HCT116 (cell line): Measurements from ENCODE around the gene TEPSIN. TPM values are rescaled to one million over a fixed set of nuclear protein-coding genes. Genes with fewer than 3 reads are reported as not detected.

Experiments
- ATAC-seq: fragments of 200-7000 bp; cut with Tn5 transposase; 2 replicates; pipeline ENCODE4 v1.9.1; 2020; ENCODE audit warnings: mild to moderate bottlenecking, moderate library complexity
- BruUV-seq: library from RNA; stranded (reverse); fragments of 400-500 nt; replicated peaks from 2 replicates; lab custom pipeline; 2021; lab: Mats Ljungman, UMichigan
- CTCF ChIA-PET: fragments of 300-600 bp; sonication (Branson Sonifier 250); formaldehyde crosslinking; loops from one replicate; lab custom pipeline; 2021; ENCODE audit warnings: antibody characterized with exemption; lab: Charles Lee
- POLR2A ChIA-PET: fragments of 300-600, 350-600 bp; sonication (Branson Sonifier 250); formaldehyde crosslinking; loops from one replicate; lab custom pipeline; 2021; ENCODE audit warnings: antibody characterized with exemption; lab: Charles Lee
- RAD21 ChIA-PET, 2 experiments: fragments of 300-600 bp; sonication (Branson Sonifier 250); formaldehyde crosslinking; loops; one replicate each; lab custom pipeline; 2023; ENCODE audit warnings: low total read pairs in 2 of 2; ENCODE audit not compliant: uncharacterized antibody in 2 of 2, unreplicated experiment in 2 of 2, low non-redundant PET in 1 of 2; lab: Charles Lee
- DNase-seq: peaks from one replicate; pipeline ENCODE4 v3.0.0-alpha.2; 2010; ENCODE audit warnings: low read depth, low spot score
- H2AFZ ChIP-seq: fragments of 200-600 bp; shearing (Covaris generic), sonication (generic); 2 replicates; pipeline ENCODE4 v1.6.1; 2017; ENCODE audit warnings: low read depth, mixed run types, mixed read lengths, antibody characterized with exemption, low read length; ENCODE audit not compliant: poor library complexity, severe bottlenecking
- H3K27ac ChIP-seq: 2 replicates; pipeline ENCODE4 v1.5.1; 2012; ENCODE audit warnings: low read depth, low read length
- H3K27me3 ChIP-seq: fragments of 200-600 bp; sonication (generic); 2 replicates; pipeline ENCODE4 v1.6.1; 2016; ENCODE audit warnings: mixed run types, low read length, mixed read lengths; ENCODE audit not compliant: insufficient read depth
- H3K36me3 ChIP-seq, 2 experiments: fragments of 200-500 bp in 1 of 2; fragments of 200-600 bp in 1 of 2; sonication (Bioruptor generic) in 1 of 2; sonication (generic) in 1 of 2; 2 replicates each; pipeline versions ENCODE4 v1.5.1 to v1.6.1; 2014 to 2016; ENCODE audit warnings: low read length in 2 of 2, inconsistent platforms in 1 of 2, mixed read lengths in 1 of 2, mixed run types in 1 of 2; ENCODE audit not compliant: insufficient read depth in 2 of 2, control insufficient read depth in 1 of 2
- H3K4me1 ChIP-seq, 2 experiments: fragments of 200-600 bp in 1 of 2; sonication (generic) in 1 of 2; 2 replicates each; pipeline versions ENCODE4 v1.5.1 to v1.6.1; 2012 to 2017; ENCODE audit warnings: low read length in 2 of 2, inconsistent platforms in 1 of 2, mild to moderate bottlenecking in 1 of 2, mixed read lengths in 1 of 2, mixed run types in 1 of 2, moderate library complexity in 1 of 2; ENCODE audit not compliant: insufficient read depth in 2 of 2, control insufficient read depth in 1 of 2
- H3K4me2 ChIP-seq: fragments of 200-600 bp; sonication (generic); 2 replicates; pipeline ENCODE4 v1.6.1; 2017; ENCODE audit warnings: mixed run types, low read length, mixed read lengths
- H3K4me3 ChIP-seq, 2 experiments: fragments of 200-600 bp in 1 of 2; sonication (generic) in 1 of 2; replicated peaks in 1 of 2; 2 replicates each; pipeline ENCODE4 v1.5.1; 2011 to 2016; ENCODE audit warnings: low read length in 2 of 2, control low read depth in 1 of 2, low read depth in 1 of 2, mild to moderate bottlenecking in 1 of 2, mixed read lengths in 1 of 2, mixed run types in 1 of 2
- H3K79me2 ChIP-seq: fragments of 200-600 bp; sonication (generic); 2 replicates; pipeline ENCODE4 v1.6.1; 2017; ENCODE audit warnings: mild to moderate bottlenecking, mixed run types, low read length, moderate library complexity, mixed read lengths; ENCODE audit not compliant: insufficient read depth
- H3K9ac ChIP-seq: fragments of 200-600 bp; sonication (generic); 2 replicates; pipeline ENCODE4 v1.6.1; 2016; ENCODE audit warnings: low read length, mixed read lengths
- H3K9me2 ChIP-seq: fragments of 200-600 bp; sonication (generic), shearing (Covaris generic); 2 replicates; pipeline ENCODE4 v1.6.1; 2017; ENCODE audit warnings: mixed run types, mild to moderate bottlenecking, moderate library complexity; ENCODE audit not compliant: insufficient read depth
- H3K9me3 ChIP-seq, 2 experiments: fragments of 200-500 bp in 1 of 2; fragments of 200-600 bp in 1 of 2; sonication (Bioruptor generic) in 1 of 2; sonication (generic) in 1 of 2; 2 replicates each; pipeline ENCODE4 v1.6.1; 2014 to 2017; ENCODE audit warnings: low read length in 2 of 2, mixed read lengths in 2 of 2, inconsistent platforms in 1 of 2, low read depth in 1 of 2, mild to moderate bottlenecking in 1 of 2, mixed run types in 1 of 2, moderate library complexity in 1 of 2; ENCODE audit not compliant: control insufficient read depth in 1 of 2, insufficient read depth in 1 of 2
- H4K20me1 ChIP-seq: fragments of 200-600 bp; sonication (generic), shearing (Covaris generic); 2 replicates; pipeline ENCODE4 v1.6.1; 2017; ENCODE audit warnings: mixed run types, mild to moderate bottlenecking, moderate library complexity; ENCODE audit not compliant: insufficient read depth
- CTCF ChIP-seq, 3 experiments: fragments of 200-600 bp in 1 of 3; sonication (generic) in 1 of 3; IDR thresholded peaks in 2 of 3; conservative IDR thresholded peaks in 1 of 3; 2 replicates each; pipeline ENCODE4 v1.5.1; 2012 to 2017; ENCODE audit warnings: low read depth in 2 of 3, low read length in 2 of 3, antibody characterized with exemption in 1 of 3, borderline replicate concordance in 1 of 3, control low read depth in 1 of 3, mild to moderate bottlenecking in 1 of 3, mixed read lengths in 1 of 3, mixed run types in 1 of 3, moderate library complexity in 1 of 3; ENCODE audit not compliant: insufficient read depth in 1 of 3
- EZH2 ChIP-seq: fragments of 200-600 bp; sonication (generic); IDR thresholded peaks from 2 replicates; pipeline ENCODE4 v1.6.1; 2017; ENCODE audit warnings: antibody characterized with exemption, mixed run types
- FOSL1 ChIP-seq: IDR thresholded peaks from 2 replicates; pipeline ENCODE4 v1.6.1; 2012; ENCODE audit warnings: low read depth
- SP1 ChIP-seq: IDR thresholded peaks from 2 replicates; pipeline ENCODE4 v1.6.1; 2012; ENCODE audit warnings: low read depth
- ZNF274 ChIP-seq: fragments of 200-500 bp; sonication (Bioruptor generic); IDR thresholded peaks from 2 replicates; pipeline ENCODE4 v1.6.1; 2014; ENCODE audit warnings: mild to moderate bottlenecking, low read depth, low read length, inconsistent platforms
- intact Hi-C: fragments of 100-400 bp; cut with micrococcal nuclease; formaldehyde crosslinking; loops from 2 replicates; pipeline ENCODE4 v1.10.0; 2022
- total RNA-seq: library from RNA; stranded (reverse); gene quantifications from one replicate; pipeline ENCODE4 v1.2.1, GENCODE V29; 2021; ENCODE audit not compliant: unreplicated experiment

Gene TEPSIN
- total RNA-seq, 1 experiment from 2014 or later: 50.6 TPM

GRCh38 chr17:81200695-81201580 is 37.9 kb downstream of the TEPSIN start:
- Histone ChIP-seq H3K4me2 (no peak overlapping the region), H3K27ac (no peak overlapping the region; the same call in 1 of the 2 replicates), H3K36me3 (peaks cover 0 to 8% of the 10 kb centered on the region in 2 experiments; a peak in 3 of 4 replicates), H3K4me1 (peaks cover 0 to 8% of the 10 kb centered on the region in 2 experiments; a peak in 1 of 4 replicates), H3K9me2 (no peaks in the 10 kb centered on the region), H3K9me3 (no peaks in the 10 kb centered on the region), H3K27me3 (no peaks in the 10 kb centered on the region)
- CTCF ChIA-PET: interaction anchor here (0.6 to 2.2 kb wide), 5 partner anchors 9 to 1498 kb away, joined by 3 to 6 read pairs (median 5); partner anchors contain the start of genes CEP131 and RAB40B
- intact Hi-C loops: loop anchor here (1.0 kb wide), 1 partner anchor 59 kb away; no protein-coding TSS in a partner anchor
- TF ChIP-seq ZNF274 (no peak), FOSL1 (no peak), EZH2 (no peak), SP1 (no peak), CTCF (IDR thresholded peaks at IDR 0.05 in 2 of 3, conservative IDR thresholded peaks at IDR 0.05 in 1 of 3; ENCODE audit: borderline replicate concordance in 1 of 3, insufficient read depth in 1 of 3, low read depth in 2 of 3, low read length in 2 of 3) (peak; percentile 46 to 78 (median 69); a peak in 5 of 6 replicates)
- TF ChIP-seq, all 23 proteins: peak for 1
- DNase-seq: peak; percentile 54
- H3K4me3 ChIP-seq: no peak overlapping the region
- ATAC-seq: peak; percentile 94
- ChIA-PET POLR2A (interaction anchor here (1.3 kb wide), 1 partner anchor 22 kb away, joined by 5 read pairs; the partner anchor contains the start of gene CEP131), RAD21 (no interaction called here)
- no peaks in the 10 kb centered on the region for H4K20me1 ChIP-seq
- BruUV-seq: no TSS peak
- H3K79me2 ChIP-seq: no peaks in the 10 kb centered on the region
- no peak overlapping the region for H3K9ac ChIP-seq
- H2AFZ ChIP-seq: no peak overlapping the region
